GM12892 (cell line): ENCODE data around the gene CXCR5.

ENCODE experiments used
- POLR2A ChIP-seq: IDR thresholded peaks from 2 replicates; pipeline ENCODE4 v1.6.1; 2011; ENCODE audit warnings: low read depth, low read length, control low read depth
- TAF1 ChIP-seq: IDR thresholded peaks from 2 replicates; pipeline ENCODE4 v1.6.1; 2011; ENCODE audit warnings: low read depth, mild to moderate bottlenecking, control low read depth, low read length, borderline replicate concordance

- no peak for TF ChIP-seq POLR2A
- no peak for TF ChIP-seq TAF1
Observed at GRCh38 chr11:118907051-118908042, 23.7 kb downstream of the CXCR5 start.
